Measurements from ENCODE around the gene INCA1.

Gene INCA1

DNA sequence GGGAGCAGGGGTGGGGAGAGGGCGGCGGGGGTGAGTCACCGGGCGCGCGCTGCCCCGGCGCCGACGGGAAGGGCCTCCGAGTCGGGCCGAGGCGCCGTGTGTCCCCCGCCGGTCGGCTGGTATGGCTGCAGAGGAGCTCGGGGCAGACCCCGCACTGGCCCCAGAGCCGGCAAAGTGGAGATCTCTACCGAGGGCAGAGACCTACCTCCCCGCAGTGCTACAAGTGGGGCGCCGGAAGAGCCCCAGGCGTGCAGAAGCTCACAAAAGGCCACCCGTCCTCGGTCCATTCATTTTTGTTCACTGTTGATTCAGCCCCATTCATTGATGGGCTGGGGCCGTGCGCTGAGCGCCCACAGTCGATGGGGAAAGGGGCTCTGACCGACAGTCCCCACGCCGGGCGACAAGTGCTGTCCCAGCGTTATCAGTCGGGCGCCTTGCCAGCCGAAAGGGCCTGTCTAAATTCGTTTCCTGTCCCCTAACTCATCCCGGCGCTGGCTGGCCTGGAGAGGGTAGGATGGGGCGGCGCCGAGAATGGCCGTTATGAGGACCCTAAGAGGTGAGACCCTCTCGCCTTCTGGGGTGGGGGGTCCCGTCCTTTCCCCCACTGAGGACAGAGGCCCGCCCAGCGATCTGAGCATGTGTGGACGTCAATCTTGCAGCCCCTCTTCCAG is 47.1 kb downstream of the INCA1 start:
- Histone ChIP-seq H3K4me1 (ENCODE audit: control insufficient read depth in 5 of 5, insufficient read depth in 5 of 5, low read length in 5 of 5) (peaks cover 5 to 52% (median 43%) of the 10 kb centered on the region in 5 donors), H3K27me3 (ENCODE audit: control insufficient read depth in 5 of 5, insufficient read depth in 4 of 5, low read length in 5 of 5) (no peaks in the 10 kb centered on the region), H3K36me3 (ENCODE audit: control insufficient read depth in 5 of 5, insufficient read depth in 5 of 5, low read length in 5 of 5) (peaks cover 0 to 15% (median 13%) of the 10 kb centered on the region in 5 donors), H3K9ac (ENCODE audit: low read length in 5 of 5) (peak overlapping the region in 4 of 5 donors; percentile 75 to 82 (median 82)), H3K9me3 (ENCODE audit: control insufficient read depth in 5 of 5, low read length in 5 of 5) (no peaks in the 10 kb centered on the region), H3K4me3 (ENCODE audit: low read depth in 1 of 5, low read length in 5 of 5) (peak overlapping the region in 4 of 5 donors; percentile 30 to 58 (median 49)), H3K27ac (ENCODE audit: low read depth, low read length) (peak overlapping the region; percentile 96)

DNA sequence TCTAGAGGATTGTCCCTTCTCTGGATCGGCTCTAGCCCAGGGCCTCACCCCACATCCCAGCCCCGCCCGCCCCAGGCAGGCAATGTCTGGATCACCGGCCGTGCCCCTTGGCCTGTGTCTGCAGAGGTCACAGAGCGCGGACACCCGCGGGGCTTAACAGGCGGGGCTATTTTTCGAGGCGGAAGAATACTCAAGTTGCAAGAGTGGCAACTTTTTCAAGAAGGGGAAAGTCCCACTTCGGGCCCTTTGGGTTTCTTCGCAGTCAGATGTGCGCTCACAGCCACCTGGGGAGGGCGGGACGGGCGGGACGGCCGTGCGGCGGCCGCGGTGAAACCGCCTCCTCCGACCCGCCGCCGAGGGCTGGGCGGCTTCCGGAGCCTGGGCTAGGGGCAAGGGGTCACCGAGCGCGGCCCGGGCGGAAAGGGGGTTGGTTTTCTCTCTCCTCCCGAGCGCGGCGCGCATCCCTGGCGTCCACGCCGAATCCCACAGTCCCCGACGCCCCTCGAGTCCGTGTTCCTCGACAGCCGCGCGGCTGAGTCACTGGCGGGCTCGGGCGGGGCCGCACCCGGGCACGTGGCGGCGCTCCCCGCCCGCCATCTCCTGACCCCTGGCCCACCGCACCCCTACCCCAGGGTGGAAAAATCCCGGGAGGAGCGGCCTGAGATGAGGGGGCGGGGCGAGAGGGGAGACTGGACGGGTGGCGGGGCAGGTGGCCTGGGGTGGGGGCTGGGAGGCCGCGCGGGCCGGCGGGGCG is 47.8 kb downstream of the INCA1 start:
- Histone ChIP-seq H3K27me3 (ENCODE audit: control insufficient read depth in 5 of 5, insufficient read depth in 4 of 5, low read length in 5 of 5) (no peaks in the 10 kb centered on the region), H3K9me3 (ENCODE audit: control insufficient read depth in 5 of 5, low read length in 5 of 5) (no peaks in the 10 kb centered on the region), H3K4me3 (ENCODE audit: low read depth in 1 of 5, low read length in 5 of 5) (peak overlapping the region; percentile 48 to 99 (median 89)), H3K9ac (ENCODE audit: low read length in 5 of 5) (peak overlapping the region in 4 of 5 donors; percentile 76 to 80 (median 78)), H3K36me3 (ENCODE audit: control insufficient read depth in 5 of 5, insufficient read depth in 5 of 5, low read length in 5 of 5) (peaks cover 0 to 22% (median 20%) of the 10 kb centered on the region in 5 donors), H3K4me1 (ENCODE audit: control insufficient read depth in 5 of 5, insufficient read depth in 5 of 5, low read length in 5 of 5) (peaks cover 5 to 60% (median 50%) of the 10 kb centered on the region in 5 donors), H3K27ac (ENCODE audit: low read depth, low read length) (peak overlapping the region; percentile 96)

DNA sequence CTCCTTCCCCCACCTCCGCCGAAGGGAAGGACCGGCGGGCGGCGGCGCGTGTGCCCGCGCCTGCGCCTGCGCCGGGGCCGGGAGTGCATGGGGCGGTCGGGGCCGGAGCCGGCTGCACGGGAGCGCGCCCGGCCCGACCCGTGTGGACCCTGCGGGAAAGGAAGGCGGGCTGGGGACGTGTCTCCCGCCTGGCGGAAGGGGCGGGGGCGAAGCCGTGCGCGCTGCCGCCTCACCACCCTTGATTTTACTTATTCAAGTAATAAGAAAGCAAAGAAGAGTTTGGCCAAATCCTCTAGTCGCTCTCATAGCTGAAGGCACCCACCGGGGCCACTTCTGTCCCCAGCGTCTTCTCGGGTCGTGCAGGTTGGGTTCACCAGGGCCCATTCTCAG is 48.4 kb downstream of the INCA1 start:
- Histone ChIP-seq H3K9ac (ENCODE audit: low read length in 5 of 5) (peak overlapping the region in 4 of 5 donors; percentile 76 to 80 (median 78)), H3K27me3 (ENCODE audit: control insufficient read depth in 5 of 5, insufficient read depth in 4 of 5, low read length in 5 of 5) (no peaks in the 10 kb centered on the region), H3K36me3 (ENCODE audit: control insufficient read depth in 5 of 5, insufficient read depth in 5 of 5, low read length in 5 of 5) (peaks cover 0 to 27% (median 25%) of the 10 kb centered on the region in 5 donors), H3K27ac (ENCODE audit: low read depth, low read length) (peak overlapping the region; percentile 96), H3K9me3 (ENCODE audit: control insufficient read depth in 5 of 5, low read length in 5 of 5) (no peaks in the 10 kb centered on the region), H3K4me3 (ENCODE audit: low read depth in 1 of 5, low read length in 5 of 5) (peak overlapping the region; percentile 79 to 99 (median 89)), H3K4me1 (ENCODE audit: control insufficient read depth in 5 of 5, insufficient read depth in 5 of 5, low read length in 5 of 5) (peaks cover 3 to 58% (median 49%) of the 10 kb centered on the region in 5 donors)

DNA sequence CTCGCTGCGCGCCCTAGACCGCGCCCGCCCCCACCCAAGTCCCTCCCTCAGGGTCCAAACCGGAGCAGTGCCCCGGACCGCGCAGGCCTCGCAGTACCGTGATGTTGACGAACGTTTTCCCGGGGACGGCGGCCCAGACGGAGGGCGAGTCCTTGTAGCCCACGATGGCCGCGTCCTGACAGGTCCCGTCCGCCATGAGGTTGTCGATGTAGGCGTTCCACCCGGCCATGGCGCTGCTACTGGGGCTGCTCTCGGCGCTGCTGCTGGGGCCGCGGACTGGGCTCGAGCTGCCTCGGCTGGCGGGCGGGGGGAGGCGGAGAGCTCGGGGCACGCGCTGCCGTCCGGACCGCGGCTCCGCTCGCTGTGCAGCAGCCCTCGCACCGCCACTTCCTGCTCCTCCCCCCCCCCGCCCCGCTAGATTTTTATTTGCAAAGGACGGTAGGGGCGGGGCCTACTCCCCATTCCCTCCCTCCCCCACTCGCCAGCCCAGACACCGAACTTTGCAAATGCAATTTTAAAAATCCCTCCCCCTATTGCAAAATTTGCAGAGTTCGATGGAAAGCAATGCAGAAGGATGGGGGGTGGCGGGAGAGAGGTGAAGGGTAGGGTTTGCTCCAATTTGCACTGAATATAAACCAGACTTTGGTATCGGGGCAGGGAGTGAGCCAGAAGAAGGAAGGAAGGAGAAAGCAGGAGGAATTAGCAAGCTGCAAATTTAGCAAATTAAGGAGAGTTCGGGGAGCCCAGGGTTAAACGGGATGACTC is 49.0 kb downstream of the INCA1 start, which contains the start of gene PFN1:
Gene PFN1, minus strand, starts transcription at position 365 of the 765 bp plus-strand sequence. Its CDS starts 136 bp downstream, at position 229.
- Histone ChIP-seq H3K27ac (ENCODE audit: low read depth, low read length) (peak within 1 kb of the TSS; percentile 96), H3K4me1 (ENCODE audit: control insufficient read depth in 5 of 5, insufficient read depth in 5 of 5, low read length in 5 of 5) (peaks cover 3 to 53% (median 47%) of the 10 kb centered on the region in 5 donors), H3K4me3 (ENCODE audit: low read depth in 1 of 5, low read length in 5 of 5) (peak within 1 kb of the TSS; percentile 79 to 99 (median 89)), H3K9me3 (ENCODE audit: control insufficient read depth in 5 of 5, low read length in 5 of 5) (no peaks in the 10 kb centered on the region), H3K36me3 (ENCODE audit: control insufficient read depth in 5 of 5, insufficient read depth in 5 of 5, low read length in 5 of 5) (peaks cover 0 to 33% (median 29%) of the 10 kb centered on the region in 5 donors), H3K9ac (ENCODE audit: low read length in 5 of 5) (peak within 1 kb of the TSS; percentile 16 to 98 (median 94)), H3K27me3 (ENCODE audit: control insufficient read depth in 5 of 5, insufficient read depth in 4 of 5, low read length in 5 of 5) (no peaks in the 10 kb centered on the region)

DNA sequence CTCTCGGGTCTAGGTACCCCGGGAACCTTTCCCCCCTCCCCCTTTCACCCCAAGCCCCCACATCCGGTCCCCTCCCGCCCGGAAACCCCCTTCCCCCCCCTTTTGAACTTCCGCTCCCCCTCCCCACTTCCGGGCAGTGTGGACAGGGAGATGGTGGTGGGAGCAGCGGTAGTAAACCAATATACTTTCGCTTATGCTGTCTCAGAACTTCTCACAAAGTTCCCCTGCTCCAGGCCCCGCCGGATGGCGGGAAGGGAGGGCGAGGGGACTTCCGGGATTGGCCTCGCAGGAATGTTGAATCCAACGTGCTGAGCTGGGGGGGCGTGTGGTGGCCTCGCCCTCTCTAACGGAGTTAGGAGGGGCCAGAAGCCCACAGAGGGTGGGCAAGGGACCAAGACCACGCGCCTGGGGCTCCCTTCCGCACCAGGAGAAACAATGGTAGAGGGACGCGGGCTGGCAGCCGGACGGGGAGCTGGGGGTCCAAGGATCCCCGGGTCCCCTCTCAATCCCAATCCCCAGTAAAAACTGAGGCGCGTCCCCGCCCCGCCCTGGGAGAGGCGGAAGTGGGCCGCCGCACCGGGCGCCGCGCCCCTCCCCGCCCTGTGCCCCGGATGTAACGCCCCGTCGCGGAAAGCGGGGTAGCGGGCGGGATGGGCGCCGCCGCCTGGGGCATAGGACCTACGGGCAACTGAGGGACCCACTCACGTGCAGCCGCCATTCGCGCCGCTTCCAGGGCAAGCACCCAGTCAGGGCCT is 49.7 kb downstream of the INCA1 start:
- H3K9ac ChIP-seq (ENCODE audit: low read length in 5 of 5) = peak overlapping the region; percentile 16 to 98 (median 94)
- peak overlapping the region; percentile 78 to 99 (median 89) for H3K4me3 ChIP-seq (ENCODE audit: low read depth in 1 of 5, low read length in 5 of 5)
- H3K4me1 ChIP-seq (ENCODE audit: control insufficient read depth in 5 of 5, insufficient read depth in 5 of 5, low read length in 5 of 5) = peaks cover 3 to 50% (median 47%) of the 10 kb centered on the region in 5 donors
- no peaks in the 10 kb centered on the region for H3K9me3 ChIP-seq (ENCODE audit: control insufficient read depth in 5 of 5, low read length in 5 of 5)
- no peaks in the 10 kb centered on the region for H3K27me3 ChIP-seq (ENCODE audit: control insufficient read depth in 5 of 5, insufficient read depth in 4 of 5, low read length in 5 of 5)
- H3K27ac ChIP-seq (ENCODE audit: low read depth, low read length) = peak overlapping the region; percentile 96
- H3K36me3 ChIP-seq (ENCODE audit: control insufficient read depth in 5 of 5, insufficient read depth in 5 of 5, low read length in 5 of 5) = peaks cover 0 to 41% (median 37%) of the 10 kb centered on the region in 5 donors

DNA sequence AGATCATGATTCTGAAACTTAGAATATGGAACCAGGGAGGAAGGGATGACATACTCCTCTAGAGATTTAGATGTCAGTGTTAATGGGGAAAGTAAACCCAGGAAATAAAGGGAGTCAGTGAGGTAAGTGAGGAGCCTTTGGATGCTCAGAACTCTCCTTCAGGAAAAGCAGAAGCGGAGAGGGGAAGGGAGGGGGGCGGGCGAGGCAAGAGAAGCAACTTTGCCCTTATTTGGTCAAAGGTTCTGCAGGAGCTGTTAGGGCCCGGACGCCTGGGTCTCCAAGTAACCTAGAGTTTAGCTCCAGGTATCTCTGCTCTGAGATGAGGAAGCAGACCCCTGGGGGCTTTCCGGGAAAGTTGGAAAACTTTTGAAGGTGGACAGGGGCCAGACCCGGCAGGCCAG is 50.3 kb downstream of the INCA1 start:
- Histone ChIP-seq H3K9me3 (ENCODE audit: control insufficient read depth in 5 of 5, low read length in 5 of 5) (no peaks in the 10 kb centered on the region), H3K27ac (ENCODE audit: low read depth, low read length) (peak overlapping the region; percentile 96), H3K9ac (ENCODE audit: low read length in 5 of 5) (peak overlapping the region in 4 of 5 donors; percentile 63 to 81 (median 71)), H3K27me3 (ENCODE audit: control insufficient read depth in 5 of 5, insufficient read depth in 4 of 5, low read length in 5 of 5) (no peaks in the 10 kb centered on the region), H3K4me1 (ENCODE audit: control insufficient read depth in 5 of 5, insufficient read depth in 5 of 5, low read length in 5 of 5) (peaks cover 3 to 51% (median 47%) of the 10 kb centered on the region in 5 donors), H3K4me3 (ENCODE audit: low read depth in 1 of 5, low read length in 5 of 5) (peak overlapping the region; percentile 78 to 99 (median 89)), H3K36me3 (ENCODE audit: control insufficient read depth in 5 of 5, insufficient read depth in 5 of 5, low read length in 5 of 5) (peaks cover 0 to 46% (median 43%) of the 10 kb centered on the region in 5 donors)

DNA sequence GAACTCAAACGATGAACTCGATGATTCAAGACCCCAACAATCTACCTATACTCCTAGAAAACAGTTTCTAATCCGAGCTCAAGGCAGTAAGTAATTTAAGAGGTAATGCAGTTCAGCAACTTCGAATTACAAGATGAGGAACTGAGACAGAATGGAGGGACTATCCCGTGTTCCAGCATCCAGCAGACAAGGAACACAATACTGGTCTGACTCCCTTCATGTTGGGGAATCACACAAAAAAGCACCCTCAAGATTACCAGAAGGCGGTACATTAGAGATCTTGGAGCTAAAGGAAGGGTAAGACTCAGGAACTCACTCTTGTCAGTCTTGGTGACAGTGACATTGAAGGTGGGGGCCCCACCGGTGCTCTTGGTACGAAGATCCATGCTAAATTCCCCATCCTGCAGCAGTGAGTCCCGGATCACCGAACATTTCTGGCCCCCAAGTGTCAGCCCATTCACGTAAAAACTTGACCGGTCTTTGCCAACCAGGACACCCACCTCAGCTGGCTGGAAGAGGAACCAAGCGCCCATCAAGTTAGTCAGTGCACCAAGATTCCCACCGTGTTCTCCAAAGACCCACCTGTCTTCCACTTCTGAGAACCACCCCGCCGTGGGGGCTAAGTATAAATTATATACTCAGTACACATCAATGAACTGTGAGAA is 50.9 kb downstream of the INCA1 start:
- Histone ChIP-seq H3K9me3 (ENCODE audit: control insufficient read depth in 5 of 5, low read length in 5 of 5) (no peaks in the 10 kb centered on the region), H3K9ac (ENCODE audit: low read length in 5 of 5) (peak overlapping the region in 4 of 5 donors; percentile 63 to 81 (median 71)), H3K4me3 (ENCODE audit: low read depth in 1 of 5, low read length in 5 of 5) (peak overlapping the region; percentile 78 to 99 (median 89)), H3K27ac (ENCODE audit: low read depth, low read length) (peak overlapping the region; percentile 96), H3K36me3 (ENCODE audit: control insufficient read depth in 5 of 5, insufficient read depth in 5 of 5, low read length in 5 of 5) (peaks cover 0 to 49% (median 44%) of the 10 kb centered on the region in 5 donors), H3K27me3 (ENCODE audit: control insufficient read depth in 5 of 5, insufficient read depth in 4 of 5, low read length in 5 of 5) (no peaks in the 10 kb centered on the region), H3K4me1 (ENCODE audit: control insufficient read depth in 5 of 5, insufficient read depth in 5 of 5, low read length in 5 of 5) (peaks cover 3 to 56% (median 47%) of the 10 kb centered on the region in 5 donors)

DNA sequence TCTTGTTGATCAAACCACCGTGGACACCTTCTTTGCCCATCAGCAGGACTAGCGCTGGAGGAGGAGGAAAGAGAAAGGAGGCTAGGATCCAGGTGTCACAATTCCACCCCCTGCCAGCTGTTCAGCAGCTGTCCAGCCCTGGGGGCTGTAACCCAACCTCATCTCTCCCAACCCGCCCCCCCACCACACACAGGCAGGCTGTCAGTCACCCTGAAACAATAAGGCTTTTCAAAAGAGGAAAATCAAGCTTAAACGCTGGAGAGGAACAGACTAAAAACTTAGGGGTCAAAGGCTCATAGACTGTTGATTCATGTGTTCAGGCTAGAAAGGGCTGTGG is 51.4 kb downstream of the INCA1 start:
- peak overlapping the region in 3 of 5 donors; percentile 84 to 99 (median 95) for H3K4me3 ChIP-seq (ENCODE audit: low read depth in 1 of 5, low read length in 5 of 5)

More for the DNA sequence above, 51.4 kb downstream of the INCA1 start:
- peak overlapping the region; percentile 96 for H3K27ac ChIP-seq (ENCODE audit: low read depth, low read length)
- H3K9ac ChIP-seq (ENCODE audit: low read length in 5 of 5) = peak overlapping the region in 3 of 5 donors; percentile 27 to 81 (median 63)
- peaks cover 3 to 61% (median 50%) of the 10 kb centered on the region in 5 donors for H3K4me1 ChIP-seq (ENCODE audit: control insufficient read depth in 5 of 5, insufficient read depth in 5 of 5, low read length in 5 of 5)
- peaks cover 0 to 49% (median 44%) of the 10 kb centered on the region in 5 donors for H3K36me3 ChIP-seq (ENCODE audit: control insufficient read depth in 5 of 5, insufficient read depth in 5 of 5, low read length in 5 of 5)
- no peaks in the 10 kb centered on the region for H3K27me3 ChIP-seq (ENCODE audit: control insufficient read depth in 5 of 5, insufficient read depth in 4 of 5, low read length in 5 of 5)
- no peaks in the 10 kb centered on the region for H3K9me3 ChIP-seq (ENCODE audit: control insufficient read depth in 5 of 5, low read length in 5 of 5)

Data from subcutaneous abdominal adipose tissue (tissue), 5 donors.